Measurements from ENCODE around the gene C1orf105. TPM values are rescaled to one million over a fixed set of nuclear protein-coding genes. Genes with fewer than 3 reads are reported as not detected.
A peak's percentile ranks its signal among the peaks of the same experiment; 100 is the strongest.

C1orf105 gene
- total RNA-seq, 1 donor from 2014 or later = not detected

GRCh38 chr1:172398193-172398592, 22.3 kb upstream of the C1orf105 start:
- DNase-seq (ENCODE audit: low spot score) = no peak
- TF ChIP-seq EZH2 (IDR thresholded peaks at IDR 0.05) (no peak), EZH2phosphoT487 (IDR thresholded peaks at IDR 0.05) (no peak), CTCF (IDR thresholded peaks at IDR 0.05) (no peak)
- no peaks in the 10 kb centered on the region for H3K9me3 ChIP-seq (ENCODE audit: low read depth)
- H3K4me1 Mint-ChIP-seq = peaks cover 8% of the 10 kb centered on the region
- no peak overlapping the region for H3K4me3 ChIP-seq
- H3K36me3 Mint-ChIP-seq = no peaks in the 10 kb centered on the region
- H3K4me3 Mint-ChIP-seq = no peak overlapping the region
- no peak overlapping the region for H2AFZ ChIP-seq (replicated peaks)
- H3K9me3 Mint-ChIP-seq = no peaks in the 10 kb centered on the region
- H3K4me1 ChIP-seq = peaks cover 3% of the 10 kb centered on the region
- no peaks in the 10 kb centered on the region for H3F3A ChIP-seq (ENCODE audit: low read depth)
- H3K27me3 Mint-ChIP-seq (ENCODE audit: insufficient read depth, low read depth) = no peaks in the 10 kb centered on the region
- no peaks in the 10 kb centered on the region for H3K36me3 ChIP-seq
- no peak overlapping the region for H3K9ac ChIP-seq
- no peak overlapping the region for H3K4me2 ChIP-seq
- no peaks in the 10 kb centered on the region for H3K79me2 ChIP-seq (ENCODE audit: low read depth)
- H3K27ac Mint-ChIP-seq = no peak overlapping the region
- H3K27ac ChIP-seq = no peak overlapping the region
- no peaks in the 10 kb centered on the region for H4K20me1 ChIP-seq (ENCODE audit: low read depth)
- H3K27me3 ChIP-seq = no peaks in the 10 kb centered on the region

- H3K27ac Mint-ChIP-seq = no peak overlapping the region
- Histone ChIP-seq H3K4me1 (peaks cover 3% of the 10 kb centered on the region), H3K79me2 (ENCODE audit: low read depth) (no peaks in the 10 kb centered on the region), H3K36me3 (no peaks in the 10 kb centered on the region), H3K27me3 (no peaks in the 10 kb centered on the region), H2AFZ (replicated peaks) (peak overlapping the region; percentile 88), H3K4me2 (no peak overlapping the region), H3K4me3 (no peak overlapping the region), H3K9me3 (ENCODE audit: low read depth) (no peaks in the 10 kb centered on the region), H3K27ac (no peak overlapping the region), H3K9ac (no peak overlapping the region), H3F3A (ENCODE audit: low read depth) (no peaks in the 10 kb centered on the region), H4K20me1 (ENCODE audit: low read depth) (no peaks in the 10 kb centered on the region)
- H3K27me3 Mint-ChIP-seq (ENCODE audit: insufficient read depth, low read depth) = no peaks in the 10 kb centered on the region
- DNase-seq (ENCODE audit: low spot score) = peak; percentile 5
- no peak for TF ChIP-seq EZH2phosphoT487 (IDR thresholded peaks at IDR 0.05)
- TF ChIP-seq CTCF (IDR thresholded peaks at IDR 0.05) = peak; percentile 72
- H3K36me3 Mint-ChIP-seq = no peaks in the 10 kb centered on the region
- peaks cover 8% of the 10 kb centered on the region for H3K4me1 Mint-ChIP-seq
- no peaks in the 10 kb centered on the region for H3K9me3 Mint-ChIP-seq
- no peak overlapping the region for H3K4me3 Mint-ChIP-seq
Measured at GRCh38 chr1:172398970-172399755, 21.3 kb upstream of the C1orf105 start.

- peaks cover 5% of the 10 kb centered on the region for H3K4me1 Mint-ChIP-seq
- no peaks in the 10 kb centered on the region for H3K36me3 Mint-ChIP-seq
- Histone ChIP-seq H3K36me3 (no peaks in the 10 kb centered on the region), H3K79me2 (ENCODE audit: low read depth) (no peaks in the 10 kb centered on the region), H3K9ac (no peak overlapping the region), H4K20me1 (ENCODE audit: low read depth) (no peaks in the 10 kb centered on the region), H3F3A (ENCODE audit: low read depth) (no peaks in the 10 kb centered on the region), H3K4me2 (no peak overlapping the region), H3K27me3 (no peaks in the 10 kb centered on the region), H3K4me3 (no peak overlapping the region), H3K9me3 (ENCODE audit: low read depth) (no peaks in the 10 kb centered on the region), H3K4me1 (no peaks in the 10 kb centered on the region), H2AFZ (replicated peaks) (peak overlapping the region; percentile 47), H3K27ac (no peak overlapping the region)
- H3K4me3 Mint-ChIP-seq = no peak overlapping the region
- no peak for DNase-seq (ENCODE audit: low spot score)
- TF ChIP-seq EZH2 (IDR thresholded peaks at IDR 0.05) (no peak), CTCF (IDR thresholded peaks at IDR 0.05) (no peak), EZH2phosphoT487 (IDR thresholded peaks at IDR 0.05) (no peak)
- H3K27me3 Mint-ChIP-seq (ENCODE audit: insufficient read depth, low read depth) = no peaks in the 10 kb centered on the region
- no peak overlapping the region for H3K27ac Mint-ChIP-seq
- H3K9me3 Mint-ChIP-seq = no peaks in the 10 kb centered on the region
Measured at GRCh38 chr1:172399756-172400721, 20.4 kb upstream of the C1orf105 start.

Measured in neural progenitor cell (in vitro differentiated cells).